ENCODE results near the gene SLC25A1.

SLC25A1 gene

DNA sequence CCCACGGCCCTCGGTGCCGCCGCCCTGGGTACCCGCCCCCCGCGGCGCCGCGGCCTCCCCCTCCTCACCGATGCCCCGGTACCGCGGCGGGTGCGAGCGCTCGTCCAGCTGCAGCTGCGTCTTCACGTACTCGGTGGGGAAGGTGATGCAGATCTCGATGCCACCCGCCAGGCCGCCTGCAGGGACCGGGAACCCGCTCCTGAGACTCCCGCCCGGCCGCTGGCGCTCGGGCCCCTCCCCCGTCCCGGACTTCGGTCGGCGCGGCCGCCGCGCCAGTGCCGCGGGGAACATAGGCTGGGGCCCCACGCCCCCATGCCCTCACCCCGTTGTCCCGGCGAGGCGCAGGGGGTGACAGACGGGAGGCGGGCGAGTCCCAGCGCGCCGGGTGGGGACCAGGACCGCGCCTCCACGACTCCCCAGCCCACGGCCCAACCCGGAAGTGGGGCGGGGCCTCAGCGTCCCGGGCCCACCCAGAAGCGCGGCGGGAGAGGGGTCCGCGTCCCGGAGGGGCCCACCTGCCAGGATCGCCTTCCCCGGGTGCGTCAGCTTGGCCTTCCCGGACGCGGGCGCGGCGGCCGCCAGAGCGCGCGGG, 375 bp downstream of the SLC25A1 start:
- TF ChIP-seq, protein P1, sequence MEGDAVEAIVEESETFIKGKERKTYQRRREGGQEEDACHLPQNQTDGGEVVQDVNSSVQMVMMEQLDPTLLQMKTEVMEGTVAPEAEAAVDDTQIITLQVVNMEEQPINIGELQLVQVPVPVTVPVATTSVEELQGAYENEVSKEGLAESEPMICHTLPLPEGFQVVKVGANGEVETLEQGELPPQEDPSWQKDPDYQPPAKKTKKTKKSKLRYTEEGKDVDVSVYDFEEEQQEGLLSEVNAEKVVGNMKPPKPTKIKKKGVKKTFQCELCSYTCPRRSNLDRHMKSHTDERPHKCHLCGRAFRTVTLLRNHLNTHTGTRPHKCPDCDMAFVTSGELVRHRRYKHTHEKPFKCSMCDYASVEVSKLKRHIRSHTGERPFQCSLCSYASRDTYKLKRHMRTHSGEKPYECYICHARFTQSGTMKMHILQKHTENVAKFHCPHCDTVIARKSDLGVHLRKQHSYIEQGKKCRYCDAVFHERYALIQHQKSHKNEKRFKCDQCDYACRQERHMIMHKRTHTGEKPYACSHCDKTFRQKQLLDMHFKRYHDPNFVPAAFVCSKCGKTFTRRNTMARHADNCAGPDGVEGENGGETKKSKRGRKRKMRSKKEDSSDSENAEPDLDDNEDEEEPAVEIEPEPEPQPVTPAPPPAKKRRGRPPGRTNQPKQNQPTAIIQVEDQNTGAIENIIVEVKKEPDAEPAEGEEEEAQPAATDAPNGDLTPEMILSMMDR (IDR thresholded peaks at IDR 0.05; ENCODE audit: insufficient read depth, low read length, poor library complexity, severe bottlenecking), result no peak
- no peaks in the 10 kb centered on the region; the same call in 1 of the 2 replicates for H3K27me3 ChIP-seq (replicated peaks; ENCODE audit: control insufficient read depth, insufficient read depth, low read length)
- H3K36me3 ChIP-seq (ENCODE audit: control insufficient read depth, insufficient read depth, low read length), result peaks cover 3% of the 10 kb centered on the region
- peak; percentile 70 for DNase-seq (ENCODE audit: extremely low read depth, insufficient read length)
- H3K4me3 ChIP-seq (replicated peaks; ENCODE audit: low read depth, low read length), result peak overlapping the region; percentile 78

DNA sequence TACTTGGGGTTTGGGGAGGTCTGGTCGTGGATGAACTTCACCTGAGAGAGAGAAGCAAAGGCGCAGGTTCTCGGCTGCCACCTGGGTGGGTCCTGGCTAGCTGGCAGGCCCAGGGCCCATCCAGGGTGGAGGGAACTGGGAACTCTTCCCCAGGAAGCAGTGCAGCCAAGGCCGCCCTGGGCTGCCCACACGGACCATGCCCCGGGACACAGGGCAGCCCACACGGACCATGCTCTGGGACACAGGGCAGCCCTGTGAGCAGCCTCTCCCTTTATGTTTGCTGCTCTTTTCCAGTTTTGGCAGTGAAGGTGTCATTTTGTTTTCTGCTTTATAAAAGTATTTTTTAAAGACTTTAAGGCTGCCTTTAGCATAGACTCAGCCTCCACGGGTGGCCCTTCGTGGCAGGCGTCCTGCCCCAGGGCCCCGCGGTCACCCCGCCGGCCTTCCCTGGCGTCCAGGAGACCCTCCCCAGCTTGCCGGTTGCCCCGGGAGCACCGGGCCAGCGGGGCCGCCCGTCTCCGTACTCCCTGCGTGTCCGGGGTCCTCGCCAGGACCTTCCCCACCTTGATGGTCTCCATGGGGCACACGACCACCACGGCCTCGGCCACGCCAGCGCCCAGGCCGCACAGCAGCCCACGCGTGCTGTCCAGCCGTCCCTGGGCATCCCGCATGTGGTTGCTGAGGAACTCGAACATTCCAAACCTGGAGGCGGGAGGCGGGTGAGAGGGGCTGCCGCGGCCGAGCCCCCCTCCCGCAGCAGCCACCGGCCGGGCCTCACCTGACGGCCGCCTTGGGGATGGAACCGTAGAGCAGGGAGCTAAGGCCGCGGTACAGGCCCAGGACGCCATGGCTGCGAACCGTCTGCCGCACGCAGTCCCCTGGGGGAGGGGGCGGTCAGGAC, 1.1 kb downstream of the SLC25A1 start:
- Histone ChIP-seq H3K4me3 (replicated peaks; ENCODE audit: low read depth, low read length) (peak overlapping the region; percentile 78), H3K27me3 (replicated peaks; ENCODE audit: control insufficient read depth, insufficient read depth, low read length) (no peaks in the 10 kb centered on the region), H3K36me3 (ENCODE audit: control insufficient read depth, insufficient read depth, low read length) (peaks cover 3% of the 10 kb centered on the region)
- TF ChIP-seq, protein P1 (IDR thresholded peaks at IDR 0.05; ENCODE audit: insufficient read depth, low read length, poor library complexity, severe bottlenecking), result no peak
- no peak for DNase-seq (ENCODE audit: extremely low read depth, insufficient read length)

DNA sequence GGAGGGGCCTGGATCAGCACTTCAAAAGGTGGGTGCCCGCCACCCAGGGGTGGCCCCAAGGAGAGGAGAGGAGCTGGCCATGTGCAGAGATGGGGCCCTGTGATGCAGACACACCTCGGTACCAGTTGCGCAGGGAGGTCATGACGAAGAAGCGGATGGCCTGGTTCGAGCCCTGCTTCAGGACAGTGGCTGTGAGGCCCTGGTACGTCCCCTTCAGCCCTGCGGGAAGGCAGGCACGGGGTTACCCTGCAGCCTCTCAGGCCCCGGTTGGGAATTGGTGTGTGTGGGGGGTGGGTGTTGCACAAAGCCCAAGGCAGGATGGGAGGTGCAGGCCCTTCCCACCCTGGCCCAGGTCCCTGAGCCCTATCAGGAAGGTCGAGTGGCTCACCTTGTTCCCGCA, 1.8 kb downstream of the SLC25A1 start:
- H3K36me3 ChIP-seq (ENCODE audit: control insufficient read depth, insufficient read depth, low read length), result peaks cover 3% of the 10 kb centered on the region
- DNase-seq (ENCODE audit: extremely low read depth, insufficient read length), result no peak
- H3K4me3 ChIP-seq (replicated peaks; ENCODE audit: low read depth, low read length), result no peak overlapping the region
- H3K27me3 ChIP-seq (replicated peaks; ENCODE audit: control insufficient read depth, insufficient read depth, low read length), result no peaks in the 10 kb centered on the region
- TF ChIP-seq, protein P1 (IDR thresholded peaks at IDR 0.05; ENCODE audit: insufficient read depth, low read length, poor library complexity, severe bottlenecking), result no peak

DNA sequence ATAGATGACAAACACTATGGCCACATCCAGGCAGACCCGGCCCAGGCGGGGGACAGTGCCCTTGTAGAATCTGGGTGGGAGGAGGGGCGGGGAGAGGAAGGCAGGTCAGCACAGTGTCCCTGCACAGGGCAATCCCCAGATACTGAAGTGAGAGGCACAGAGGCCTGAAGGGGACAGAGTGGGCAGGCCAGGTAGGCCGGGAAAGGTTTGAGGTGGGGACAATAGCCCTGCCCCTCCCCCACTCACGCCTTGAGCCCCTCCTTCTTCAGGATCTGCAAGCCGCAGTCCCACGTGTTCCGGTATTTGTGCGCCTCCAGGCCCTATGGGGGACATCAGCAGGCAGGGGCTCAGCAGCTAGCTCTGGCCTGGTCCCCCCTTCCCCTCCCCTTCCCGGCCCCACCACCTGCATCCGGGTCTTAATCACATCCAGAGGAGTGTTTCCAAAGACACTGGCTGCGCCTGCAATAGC, 2.3 kb downstream of the SLC25A1 start:
- TF ChIP-seq, protein P1 (IDR thresholded peaks at IDR 0.05; ENCODE audit: insufficient read depth, low read length, poor library complexity, severe bottlenecking), result no peak
- Histone ChIP-seq H3K27me3 (replicated peaks; ENCODE audit: control insufficient read depth, insufficient read depth, low read length) (no peaks in the 10 kb centered on the region), H3K4me3 (replicated peaks; ENCODE audit: low read depth, low read length) (no peak overlapping the region), H3K36me3 (ENCODE audit: control insufficient read depth, insufficient read depth, low read length) (peaks cover 3% of the 10 kb centered on the region)
- DNase-seq (ENCODE audit: extremely low read depth, insufficient read length), result no peak

DNA sequence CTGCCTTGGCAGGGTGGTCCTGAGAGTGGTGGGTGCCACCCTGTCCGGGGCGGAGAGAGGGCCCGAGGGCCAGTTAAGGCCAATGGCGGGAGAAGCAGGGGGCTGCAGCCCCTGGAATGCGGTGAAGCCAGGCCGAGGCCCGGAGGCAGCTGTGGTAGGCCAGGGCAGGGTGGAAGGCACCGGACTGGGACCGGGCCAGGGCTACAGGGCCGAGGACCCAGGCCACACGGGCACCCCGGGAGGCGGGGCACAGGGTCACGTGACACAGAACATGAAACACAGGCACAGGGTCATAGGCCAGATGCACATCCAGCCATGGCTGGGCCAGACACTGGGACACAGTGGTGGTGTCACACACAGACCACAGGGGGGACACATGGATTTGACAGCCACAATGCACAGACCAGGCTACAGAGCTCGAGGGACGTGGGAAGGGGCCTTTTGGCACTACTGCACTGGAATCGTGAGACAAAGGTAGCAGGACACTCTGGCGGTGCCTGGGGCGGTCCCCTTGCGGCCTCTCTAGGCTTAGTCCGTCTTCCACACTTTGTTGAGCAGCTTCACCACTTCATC, 2.8 kb downstream of the SLC25A1 start:
- no peak overlapping the region for H3K4me3 ChIP-seq (replicated peaks; ENCODE audit: low read depth, low read length)

More for the DNA sequence above, 2.8 kb downstream of the SLC25A1 start:
- Histone ChIP-seq H3K27me3 (replicated peaks; ENCODE audit: control insufficient read depth, insufficient read depth, low read length) (no peaks in the 10 kb centered on the region), H3K36me3 (ENCODE audit: control insufficient read depth, insufficient read depth, low read length) (peaks cover 3% of the 10 kb centered on the region)
- no peak for DNase-seq (ENCODE audit: extremely low read depth, insufficient read length)
- TF ChIP-seq, protein P1 (IDR thresholded peaks at IDR 0.05; ENCODE audit: insufficient read depth, low read length, poor library complexity, severe bottlenecking), result no peak

Measured in GM06990 (cell line).